ENCODE results near the gene CUX1. TPM values are rescaled to one million over a fixed set of nuclear protein-coding genes. Genes with fewer than 3 reads are reported as not detected.

The CUX1 gene
- total RNA-seq, 4 donors from 2014 or later = 56.9 to 124 (median 93.2) TPM

DNA sequence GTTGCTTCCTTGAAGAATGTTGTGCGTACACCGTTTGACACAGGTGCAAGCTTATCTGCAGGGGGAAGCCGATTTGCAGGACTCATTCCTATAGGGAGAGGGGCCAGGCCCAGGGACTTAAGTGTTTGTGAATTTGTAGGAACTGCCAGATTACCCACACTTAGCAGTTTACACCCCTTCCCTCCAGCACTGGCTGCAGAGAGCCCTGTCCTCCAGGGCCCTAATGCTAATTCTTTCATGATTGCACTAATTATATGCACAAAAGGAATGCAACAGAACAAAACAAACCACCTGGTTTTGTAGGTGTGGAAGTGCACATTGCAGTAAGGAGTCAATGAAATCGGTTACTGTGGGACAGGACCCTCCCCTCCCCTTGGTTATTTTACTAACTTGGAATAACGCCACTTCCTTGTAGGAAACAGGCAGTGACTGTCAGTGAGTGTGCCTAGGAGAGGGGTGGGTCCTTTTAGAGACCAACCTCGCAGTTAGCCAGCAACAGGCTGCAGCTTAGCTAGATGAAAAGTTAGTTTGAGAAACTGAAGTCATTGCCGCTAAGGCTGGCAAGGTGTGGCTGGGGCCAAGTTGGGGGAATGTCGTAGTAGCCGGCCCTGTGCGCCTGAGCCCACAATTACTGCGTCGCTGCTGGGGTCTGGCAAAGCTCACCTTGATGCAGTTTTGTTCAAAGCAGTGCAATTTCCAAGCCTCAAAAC, 60.6 kb downstream of the CUX1 start:
- no peaks in the 10 kb centered on the region for H3K9me3 ChIP-seq
- TF ChIP-seq EP300 (IDR thresholded peaks at IDR 0.05; ENCODE audit: low read depth) (no peak), POLR2A (IDR thresholded peaks at IDR 0.05) (no peak), POLR2AphosphoS5 (IDR thresholded peaks at IDR 0.05) (no peak)
- TF ChIP-seq, protein P1, sequence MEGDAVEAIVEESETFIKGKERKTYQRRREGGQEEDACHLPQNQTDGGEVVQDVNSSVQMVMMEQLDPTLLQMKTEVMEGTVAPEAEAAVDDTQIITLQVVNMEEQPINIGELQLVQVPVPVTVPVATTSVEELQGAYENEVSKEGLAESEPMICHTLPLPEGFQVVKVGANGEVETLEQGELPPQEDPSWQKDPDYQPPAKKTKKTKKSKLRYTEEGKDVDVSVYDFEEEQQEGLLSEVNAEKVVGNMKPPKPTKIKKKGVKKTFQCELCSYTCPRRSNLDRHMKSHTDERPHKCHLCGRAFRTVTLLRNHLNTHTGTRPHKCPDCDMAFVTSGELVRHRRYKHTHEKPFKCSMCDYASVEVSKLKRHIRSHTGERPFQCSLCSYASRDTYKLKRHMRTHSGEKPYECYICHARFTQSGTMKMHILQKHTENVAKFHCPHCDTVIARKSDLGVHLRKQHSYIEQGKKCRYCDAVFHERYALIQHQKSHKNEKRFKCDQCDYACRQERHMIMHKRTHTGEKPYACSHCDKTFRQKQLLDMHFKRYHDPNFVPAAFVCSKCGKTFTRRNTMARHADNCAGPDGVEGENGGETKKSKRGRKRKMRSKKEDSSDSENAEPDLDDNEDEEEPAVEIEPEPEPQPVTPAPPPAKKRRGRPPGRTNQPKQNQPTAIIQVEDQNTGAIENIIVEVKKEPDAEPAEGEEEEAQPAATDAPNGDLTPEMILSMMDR (IDR thresholded peaks at IDR 0.05) = no peak
- intact Hi-C loops (cut with DNase I; ENCODE audit: low total_unique reads) = no loop called here
- 54 to 64% methylated on average over 3 to 12 of the region's 12 CpGs for WGBS, 2 donors (ENCODE audit: low coverage in 1 of 2)
- no peaks in the 10 kb centered on the region for H3K27me3 ChIP-seq
- H3K27ac ChIP-seq = peak overlapping the region; percentile 28 to 67 (median 46)
- no peak overlapping the region for H3K4me3 ChIP-seq
- DNase-seq = peak; percentile 54
- no peaks in the 10 kb centered on the region for H3K36me3 ChIP-seq
- peaks cover 39 to 89% (median 52%) of the 10 kb centered on the region in 4 donors for H3K4me1 ChIP-seq
- in situ Hi-C loops (cut with MboI; ENCODE audit: low pct_ligation_motif_present in 1 of 4, low pct_unique_long_range_greater_than_20kb in 1 of 4, low sequenced_read_pairs in 3 of 4) = no loop called here

GRCh38 chr7:101878938-101879337, 61.5 kb downstream of the CUX1 start:
- TF ChIP-seq POLR2A (IDR thresholded peaks at IDR 0.05) (no peak), EP300 (IDR thresholded peaks at IDR 0.05; ENCODE audit: low read depth) (no peak), POLR2AphosphoS5 (IDR thresholded peaks at IDR 0.05) (no peak)
- TF ChIP-seq, protein P1 (IDR thresholded peaks at IDR 0.05) = no peak
- intact Hi-C loops (cut with DNase I; ENCODE audit: low total_unique reads) = no loop called here
- in situ Hi-C loops (cut with MboI; ENCODE audit: low pct_ligation_motif_present in 1 of 4, low pct_unique_long_range_greater_than_20kb in 1 of 4, low sequenced_read_pairs in 3 of 4) = no loop called here
- no peaks in the 10 kb centered on the region for H3K27me3 ChIP-seq
- H3K27ac ChIP-seq = peak overlapping the region in 2 of 4 donors; percentile 53 to 67
- H3K4me3 ChIP-seq = no peak overlapping the region
- H3K36me3 ChIP-seq = no peaks in the 10 kb centered on the region
- no peak for DNase-seq
- peaks cover 47 to 93% (median 55%) of the 10 kb centered on the region in 4 donors for H3K4me1 ChIP-seq
- H3K9me3 ChIP-seq = no peaks in the 10 kb centered on the region
- WGBS, 2 donors (ENCODE audit: low coverage in 1 of 2) = 90 to 94% methylated on average over 4 of the region's 4 CpGs

DNA sequence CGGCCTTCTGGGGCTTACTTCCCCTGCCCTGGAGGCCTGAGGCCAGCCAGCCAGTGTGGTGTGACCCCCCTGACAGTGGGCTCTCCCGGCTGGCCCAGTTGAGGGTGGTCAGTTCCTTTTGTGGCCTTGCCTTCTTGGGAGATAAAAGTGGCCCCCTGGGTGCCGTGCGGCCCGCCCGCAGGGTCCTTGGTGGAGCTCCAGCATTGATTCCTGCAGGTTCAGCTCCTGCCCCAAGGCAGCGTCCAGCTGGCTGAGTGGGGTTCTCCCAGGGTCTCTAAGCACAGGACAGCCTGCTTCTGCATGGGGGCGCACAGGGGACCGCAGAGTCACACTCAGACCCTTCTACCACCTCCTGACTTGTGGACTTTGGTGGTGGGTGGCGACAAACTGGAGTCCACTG, 62.1 kb downstream of the CUX1 start:
- 92% methylated on average over 10 of the region's 10 CpGs; no CpG with 5 or more reads in 1 of the 2 donors for WGBS, 2 donors (ENCODE audit: low coverage in 1 of 2)
- H3K4me1 ChIP-seq = peaks cover 51 to 96% (median 60%) of the 10 kb centered on the region in 4 donors
- no peak for TF ChIP-seq POLR2A (IDR thresholded peaks at IDR 0.05)
- TF ChIP-seq, protein P1 (IDR thresholded peaks at IDR 0.05) = no peak
- no peak for TF ChIP-seq EP300 (IDR thresholded peaks at IDR 0.05; ENCODE audit: low read depth)
- TF ChIP-seq POLR2AphosphoS5 (IDR thresholded peaks at IDR 0.05) = no peak
- no peak for DNase-seq
- no peaks in the 10 kb centered on the region for H3K27me3 ChIP-seq
- no peaks in the 10 kb centered on the region for H3K36me3 ChIP-seq
- no peaks in the 10 kb centered on the region for H3K9me3 ChIP-seq
- in situ Hi-C loops (cut with MboI; ENCODE audit: low pct_ligation_motif_present in 1 of 4, low pct_unique_long_range_greater_than_20kb in 1 of 4, low sequenced_read_pairs in 3 of 4) (no loop called here), intact Hi-C loops (cut with DNase I; ENCODE audit: low total_unique reads) (no loop called here)
- H3K27ac ChIP-seq = peak overlapping the region in 2 of 4 donors; percentile 88 to 89
- no peak overlapping the region for H3K4me3 ChIP-seq

GRCh38 chr7:101880282-101881054, 63.0 kb downstream of the CUX1 start:
- DNase-seq = no peak
- WGBS, 2 donors (ENCODE audit: low coverage in 1 of 2) = 40 to 62% methylated on average over 2 to 14 of the region's 14 CpGs
- no peak overlapping the region for H3K4me3 ChIP-seq
- no peaks in the 10 kb centered on the region for H3K36me3 ChIP-seq
- peak overlapping the region; percentile 87 to 90 (median 88) for H3K27ac ChIP-seq
- intact Hi-C loops (cut with DNase I; ENCODE audit: low total_unique reads) = loop anchor here (10.0 kb wide), 1 partner anchor 66 kb away; the partner anchor contains the start of gene CUX1
- no peaks in the 10 kb centered on the region for H3K9me3 ChIP-seq
- in situ Hi-C loops (cut with MboI; ENCODE audit: low pct_ligation_motif_present in 1 of 4, low pct_unique_long_range_greater_than_20kb in 1 of 4, low sequenced_read_pairs in 3 of 4) = no loop called here
- peaks cover 54 to 97% (median 69%) of the 10 kb centered on the region in 4 donors for H3K4me1 ChIP-seq
- TF ChIP-seq POLR2AphosphoS5 (IDR thresholded peaks at IDR 0.05) (no peak), POLR2A (IDR thresholded peaks at IDR 0.05) (no peak), EP300 (IDR thresholded peaks at IDR 0.05; ENCODE audit: low read depth) (no peak)
- TF ChIP-seq, protein P1 (IDR thresholded peaks at IDR 0.05) = no peak
- H3K27me3 ChIP-seq = no peaks in the 10 kb centered on the region
